DND-41 (cell line): ENCODE results near the gene C1QTNF1.

Experiments used
- ATAC-seq: fragments of 200-7000 bp; cut with Tn5 transposase; 3 replicates; pipeline ENCODE4 v1.9.1; 2021; ENCODE audit warnings: low read depth; ENCODE audit not compliant: insufficient read depth
- DNase-seq: peaks from one replicate; pipeline ENCODE4 v3.0.0-alpha.2; 2020
- H2AFZ ChIP-seq: 2 replicates; pipeline ENCODE4 v1.6.0; 2012; ENCODE audit warnings: low read depth, low read length
- H3K27ac ChIP-seq: 2 replicates; pipeline ENCODE4 v1.5.1; 2012; ENCODE audit warnings: low read length, inconsistent platforms
- H3K27me3 ChIP-seq: fragments of 200-600 bp; sonication (generic); 2 replicates; pipeline ENCODE4 v1.6.0; 2012; ENCODE audit warnings: low read length, mild to moderate bottlenecking, inconsistent platforms; ENCODE audit not compliant: insufficient read depth, poor library complexity
- H3K36me3 ChIP-seq: 2 replicates; pipeline ENCODE4 v1.5.1; 2012; ENCODE audit warnings: low read length, inconsistent platforms; ENCODE audit not compliant: insufficient read depth
- H3K4me1 ChIP-seq: 2 replicates; pipeline ENCODE4 v1.5.1; 2012; ENCODE audit warnings: mild to moderate bottlenecking, low read length; ENCODE audit not compliant: insufficient read depth
- H3K4me2 ChIP-seq: 2 replicates; pipeline ENCODE4 v1.6.0; 2012; ENCODE audit warnings: mild to moderate bottlenecking, moderate library complexity, low read length, inconsistent platforms; ENCODE audit not compliant: insufficient read depth
- H3K4me3 ChIP-seq, 2 experiments: fragments of 200-600 bp in 1 of 2; shearing (Covaris generic) in 1 of 2; 2 replicates each; pipeline ENCODE4 v1.5.1; 2012 to 2016; ENCODE audit warnings: inconsistent platforms in 2 of 2, low read length in 2 of 2, mild to moderate bottlenecking in 2 of 2, low read depth in 1 of 2, moderate library complexity in 1 of 2
- H3K79me2 ChIP-seq: 2 replicates; pipeline ENCODE4 v1.6.0; 2012; ENCODE audit warnings: low read length, inconsistent platforms; ENCODE audit not compliant: insufficient read depth
- H3K9ac ChIP-seq: 2 replicates; pipeline ENCODE4 v1.6.0; 2012; ENCODE audit warnings: low read depth, mild to moderate bottlenecking, inconsistent platforms, low read length, moderate library complexity
- H3K9me3 ChIP-seq: 2 replicates; pipeline ENCODE4 v1.5.1; 2012; ENCODE audit warnings: low read length, moderate library complexity, mild to moderate bottlenecking, inconsistent platforms; ENCODE audit not compliant: insufficient read depth, severe bottlenecking
- H4K20me1 ChIP-seq: 2 replicates; pipeline ENCODE4 v1.6.0; 2012; ENCODE audit warnings: low read length; ENCODE audit not compliant: insufficient read depth
- EZH2 ChIP-seq: IDR thresholded peaks from 3 replicates; pipeline ENCODE4 v1.6.1; 2012; ENCODE audit warnings: borderline replicate concordance, low read depth, mild to moderate bottlenecking, moderate library complexity, low read length, inconsistent platforms; ENCODE audit not compliant: severe bottlenecking
- TF ChIP-seq, protein P1 (sequence below): IDR thresholded peaks from 2 replicates; pipeline ENCODE4 v1.5.1; 2012; ENCODE audit warnings: borderline replicate concordance, low read length, moderate library complexity, mild to moderate bottlenecking; ENCODE audit not compliant: poor library complexity, severe bottlenecking; ENCODE audit errors: extremely low read depth

C1QTNF1 gene

DNA sequence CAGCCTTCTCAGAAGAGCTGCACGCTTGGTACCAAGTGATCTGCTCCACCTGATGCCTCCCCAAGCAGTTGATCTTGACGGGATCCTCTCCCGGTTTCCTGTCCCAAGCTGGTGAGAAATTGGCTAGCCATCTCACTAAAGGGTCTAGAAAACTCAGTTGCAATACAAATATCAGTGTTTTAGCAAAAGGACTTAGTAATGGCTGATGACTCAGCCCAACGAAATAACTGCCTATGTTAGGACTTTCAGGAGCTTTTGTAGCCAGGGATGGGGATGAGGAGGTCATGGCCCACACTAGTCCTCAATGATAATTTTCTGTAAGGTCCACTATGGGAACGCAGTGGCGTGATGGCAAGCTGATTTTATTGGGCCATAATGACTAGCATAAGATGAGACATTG lies 27.3 kb downstream of the C1QTNF1 start:
- H3K27ac ChIP-seq: no peak overlapping the region
- DNase-seq: no peak
- H3K79me2 ChIP-seq: no peaks in the 10 kb centered on the region
- TF ChIP-seq, protein P1, sequence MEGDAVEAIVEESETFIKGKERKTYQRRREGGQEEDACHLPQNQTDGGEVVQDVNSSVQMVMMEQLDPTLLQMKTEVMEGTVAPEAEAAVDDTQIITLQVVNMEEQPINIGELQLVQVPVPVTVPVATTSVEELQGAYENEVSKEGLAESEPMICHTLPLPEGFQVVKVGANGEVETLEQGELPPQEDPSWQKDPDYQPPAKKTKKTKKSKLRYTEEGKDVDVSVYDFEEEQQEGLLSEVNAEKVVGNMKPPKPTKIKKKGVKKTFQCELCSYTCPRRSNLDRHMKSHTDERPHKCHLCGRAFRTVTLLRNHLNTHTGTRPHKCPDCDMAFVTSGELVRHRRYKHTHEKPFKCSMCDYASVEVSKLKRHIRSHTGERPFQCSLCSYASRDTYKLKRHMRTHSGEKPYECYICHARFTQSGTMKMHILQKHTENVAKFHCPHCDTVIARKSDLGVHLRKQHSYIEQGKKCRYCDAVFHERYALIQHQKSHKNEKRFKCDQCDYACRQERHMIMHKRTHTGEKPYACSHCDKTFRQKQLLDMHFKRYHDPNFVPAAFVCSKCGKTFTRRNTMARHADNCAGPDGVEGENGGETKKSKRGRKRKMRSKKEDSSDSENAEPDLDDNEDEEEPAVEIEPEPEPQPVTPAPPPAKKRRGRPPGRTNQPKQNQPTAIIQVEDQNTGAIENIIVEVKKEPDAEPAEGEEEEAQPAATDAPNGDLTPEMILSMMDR: no peak
- no peak for TF ChIP-seq EZH2
- H3K4me1 ChIP-seq: no peaks in the 10 kb centered on the region
- no peaks in the 10 kb centered on the region for H3K27me3 ChIP-seq
- no peak overlapping the region for H3K9ac ChIP-seq
- no peaks in the 10 kb centered on the region for H3K36me3 ChIP-seq
- peaks cover 4% of the 10 kb centered on the region; the same call in 1 of the 2 replicates for H4K20me1 ChIP-seq
- H3K9me3 ChIP-seq: no peaks in the 10 kb centered on the region
- H3K4me3 ChIP-seq: no peak overlapping the region
- H2AFZ ChIP-seq: no peak overlapping the region
- no peak for ATAC-seq
- no peak overlapping the region for H3K4me2 ChIP-seq

DNA sequence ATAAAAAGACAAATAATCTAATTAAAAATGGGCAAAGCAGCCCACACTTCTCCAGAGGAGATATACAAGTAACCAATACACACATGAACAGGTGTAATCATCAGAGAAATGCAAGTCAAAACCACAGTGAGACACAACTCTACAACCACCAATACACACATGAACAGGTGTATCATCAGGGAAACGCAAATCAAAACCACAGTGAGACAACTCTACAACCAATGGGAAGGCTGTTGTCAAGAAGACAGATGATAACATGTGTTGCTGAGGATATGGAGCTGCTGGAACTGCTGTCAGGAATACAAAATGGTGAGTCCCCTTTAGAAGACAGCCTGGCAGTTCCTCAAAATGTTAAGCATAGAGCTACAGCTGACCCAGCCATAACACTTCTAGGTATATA lies 28.2 kb downstream of the C1QTNF1 start:
- ATAC-seq (no peak), DNase-seq (no peak)
- no peak overlapping the region for H3K4me2 ChIP-seq
- no peaks in the 10 kb centered on the region for H3K79me2 ChIP-seq
- no peaks in the 10 kb centered on the region for H3K27me3 ChIP-seq
- no peaks in the 10 kb centered on the region for H3K9me3 ChIP-seq
- peaks cover 3% of the 10 kb centered on the region; the same call in 1 of the 2 replicates for H4K20me1 ChIP-seq
- H3K27ac ChIP-seq: no peak overlapping the region
- no peaks in the 10 kb centered on the region for H3K36me3 ChIP-seq
- no peaks in the 10 kb centered on the region for H3K4me1 ChIP-seq
- H2AFZ ChIP-seq: no peak overlapping the region
- TF ChIP-seq, protein P1: no peak
- no peak for TF ChIP-seq EZH2
- no peak overlapping the region for H3K4me3 ChIP-seq
- H3K9ac ChIP-seq: no peak overlapping the region

DNA sequence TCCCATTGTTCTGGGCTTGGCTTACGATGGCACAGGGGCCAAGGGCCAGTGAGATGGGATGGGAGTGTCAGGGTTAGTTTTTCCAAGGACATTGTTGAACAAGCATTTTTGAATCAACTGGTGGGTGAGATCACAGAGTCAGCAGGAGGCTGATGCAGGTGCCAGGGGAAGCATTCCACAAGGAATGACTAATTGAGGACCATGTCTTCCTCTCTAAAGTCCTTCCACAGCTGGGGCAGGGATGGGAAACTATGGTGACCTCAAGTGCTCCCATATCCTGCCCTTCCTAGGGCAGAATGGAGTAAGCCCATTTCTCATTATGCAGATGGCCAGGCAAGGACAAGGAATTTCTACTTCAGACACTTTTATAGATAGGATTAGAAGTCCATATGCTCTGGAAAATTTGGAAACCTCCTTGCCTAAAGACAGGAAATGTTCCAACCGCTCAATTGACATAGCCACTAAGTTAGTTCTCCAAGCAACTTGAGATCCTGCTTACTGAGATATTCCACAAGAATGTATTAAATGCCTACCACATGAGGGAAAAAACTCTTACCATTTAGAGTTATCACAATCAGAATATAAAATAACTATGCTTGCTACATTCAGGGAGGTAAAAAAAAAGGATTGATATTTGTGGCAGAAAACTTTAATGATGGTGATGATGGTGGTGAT lies 29.4 kb downstream of the C1QTNF1 start:
- H3K27me3 ChIP-seq: no peaks in the 10 kb centered on the region
- H3K9me3 ChIP-seq: no peaks in the 10 kb centered on the region
- H3K4me1 ChIP-seq: no peaks in the 10 kb centered on the region
- no peak overlapping the region for H3K27ac ChIP-seq
- DNase-seq (no peak), ATAC-seq (no peak)
- no peaks in the 10 kb centered on the region for H3K36me3 ChIP-seq
- H2AFZ ChIP-seq: no peak overlapping the region
- H3K9ac ChIP-seq: no peak overlapping the region
- H3K4me3 ChIP-seq: no peak overlapping the region
- H4K20me1 ChIP-seq: peaks cover 3% of the 10 kb centered on the region; the same call in 1 of the 2 replicates
- TF ChIP-seq, protein P1: no peak
- TF ChIP-seq EZH2: no peak
- H3K79me2 ChIP-seq: no peaks in the 10 kb centered on the region
- no peak overlapping the region for H3K4me2 ChIP-seq
